ENCODE results near the gene TMEM121B.

DNA sequence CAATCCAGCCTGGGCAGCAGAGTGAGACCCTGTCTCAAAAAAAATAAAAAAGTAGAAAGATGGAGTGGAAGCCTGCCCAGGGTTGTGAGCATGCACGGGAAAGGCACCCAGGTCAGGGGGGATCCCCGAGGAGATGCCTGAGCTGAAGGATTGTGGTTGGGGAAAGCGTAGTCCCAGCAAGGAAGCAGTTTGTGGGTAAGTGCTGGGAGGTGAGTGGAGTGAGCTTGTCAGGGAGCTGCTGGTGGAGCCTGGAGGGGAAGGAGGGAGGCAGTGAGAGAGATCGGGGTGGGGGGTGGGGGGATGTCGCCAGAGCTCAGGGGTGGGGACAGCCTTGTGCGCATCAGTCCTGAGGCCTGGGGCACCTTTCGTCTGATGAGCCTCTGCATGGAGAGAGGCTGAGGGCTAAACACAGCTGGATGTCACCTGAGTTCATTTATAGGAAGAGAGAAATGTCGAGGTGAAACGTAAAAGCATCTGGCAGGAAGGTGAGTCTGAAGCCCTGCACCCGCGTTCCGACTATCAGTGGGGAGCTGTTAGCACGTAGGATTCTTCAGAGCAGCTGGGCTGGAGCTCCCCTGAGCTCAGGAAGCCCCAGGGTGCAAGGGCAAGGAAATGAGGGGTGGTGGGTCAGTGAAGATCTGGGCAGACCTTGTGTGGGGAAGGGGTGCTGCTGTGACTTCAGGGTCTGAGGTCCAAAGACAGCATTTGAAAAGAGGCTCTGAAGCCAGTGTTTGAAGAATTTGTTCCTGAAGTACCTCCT lies 10.2 kb downstream of the TMEM121B start:
- TF ChIP-seq, protein P1, sequence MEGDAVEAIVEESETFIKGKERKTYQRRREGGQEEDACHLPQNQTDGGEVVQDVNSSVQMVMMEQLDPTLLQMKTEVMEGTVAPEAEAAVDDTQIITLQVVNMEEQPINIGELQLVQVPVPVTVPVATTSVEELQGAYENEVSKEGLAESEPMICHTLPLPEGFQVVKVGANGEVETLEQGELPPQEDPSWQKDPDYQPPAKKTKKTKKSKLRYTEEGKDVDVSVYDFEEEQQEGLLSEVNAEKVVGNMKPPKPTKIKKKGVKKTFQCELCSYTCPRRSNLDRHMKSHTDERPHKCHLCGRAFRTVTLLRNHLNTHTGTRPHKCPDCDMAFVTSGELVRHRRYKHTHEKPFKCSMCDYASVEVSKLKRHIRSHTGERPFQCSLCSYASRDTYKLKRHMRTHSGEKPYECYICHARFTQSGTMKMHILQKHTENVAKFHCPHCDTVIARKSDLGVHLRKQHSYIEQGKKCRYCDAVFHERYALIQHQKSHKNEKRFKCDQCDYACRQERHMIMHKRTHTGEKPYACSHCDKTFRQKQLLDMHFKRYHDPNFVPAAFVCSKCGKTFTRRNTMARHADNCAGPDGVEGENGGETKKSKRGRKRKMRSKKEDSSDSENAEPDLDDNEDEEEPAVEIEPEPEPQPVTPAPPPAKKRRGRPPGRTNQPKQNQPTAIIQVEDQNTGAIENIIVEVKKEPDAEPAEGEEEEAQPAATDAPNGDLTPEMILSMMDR (IDR thresholded peaks at IDR 0.05): no peak
- no peak for TF ChIP-seq POLR2A (IDR thresholded peaks at IDR 0.05)

All from uterus (tissue), 2 donors.